GM21381 (cell line): Measurements from ENCODE around the gene CLEC20A.

Experiments used
- ATAC-seq: cut with Tn5 transposase; IDR thresholded peaks from one replicate; pipeline ENCODE4 v1.9.1; 2021; ENCODE audit warnings: mild to moderate bottlenecking, moderate library complexity; ENCODE audit not compliant: unreplicated experiment

The CLEC20A gene

GRCh38 chr1:178496410-178497135 is at the start of gene CLEC20A:
Gene CLEC20A (minus strand): TSS chr1:178496964. CDS start chr1:178496939, 25 bp downstream.
- no peak for ATAC-seq

- no peak for ATAC-seq
Observed at GRCh38 chr1:178544531-178544930, 47.8 kb upstream of the CLEC20A start.

DNA sequence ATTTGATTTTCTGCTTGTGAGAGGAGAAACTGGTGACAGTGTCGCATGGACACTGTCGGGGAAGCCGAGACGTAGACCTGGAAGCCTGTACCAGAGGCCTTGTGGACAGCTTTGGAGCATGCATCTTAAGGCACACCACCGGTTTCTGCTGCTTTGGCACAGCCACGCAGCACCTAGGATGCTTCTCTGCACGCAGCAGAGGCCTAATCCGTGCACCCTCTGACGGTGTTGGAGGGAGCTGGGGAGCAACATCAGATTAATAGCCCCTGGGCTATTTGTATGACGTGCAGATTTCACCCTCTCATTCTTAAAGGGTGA is 46.5 kb upstream of the CLEC20A start:
- ATAC-seq = peak; percentile 38

GRCh38 chr1:178542554-178543289 is 46.0 kb upstream of the CLEC20A start:
- peak; percentile 72 for ATAC-seq

- ATAC-seq = peak; percentile 49
Observed at GRCh38 chr1:178541829-178542553, 45.2 kb upstream of the CLEC20A start.

DNA sequence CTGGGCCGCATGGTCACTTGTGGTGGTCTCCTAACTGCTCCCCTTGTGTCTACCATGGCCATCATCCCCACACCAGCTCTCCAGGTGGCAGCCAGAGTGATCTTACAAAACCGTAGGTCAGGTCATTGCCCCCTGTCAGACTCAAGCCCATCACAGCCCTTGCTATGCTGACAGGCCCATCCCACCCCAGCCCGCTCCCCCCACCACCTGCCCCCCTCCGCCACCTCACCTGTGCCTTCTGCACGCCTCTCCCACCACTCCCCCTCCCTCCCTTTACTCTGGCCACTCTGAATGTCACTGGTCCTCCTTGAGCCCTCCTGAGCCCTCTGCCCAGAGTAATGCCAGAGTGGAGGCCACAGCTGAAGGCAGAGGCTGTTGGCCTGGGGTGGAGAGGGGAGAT is 44.6 kb upstream of the CLEC20A start:
- ATAC-seq = no peak

GRCh38 chr1:178540646-178541045 is 43.9 kb upstream of the CLEC20A start:
- ATAC-seq = no peak

DNA sequence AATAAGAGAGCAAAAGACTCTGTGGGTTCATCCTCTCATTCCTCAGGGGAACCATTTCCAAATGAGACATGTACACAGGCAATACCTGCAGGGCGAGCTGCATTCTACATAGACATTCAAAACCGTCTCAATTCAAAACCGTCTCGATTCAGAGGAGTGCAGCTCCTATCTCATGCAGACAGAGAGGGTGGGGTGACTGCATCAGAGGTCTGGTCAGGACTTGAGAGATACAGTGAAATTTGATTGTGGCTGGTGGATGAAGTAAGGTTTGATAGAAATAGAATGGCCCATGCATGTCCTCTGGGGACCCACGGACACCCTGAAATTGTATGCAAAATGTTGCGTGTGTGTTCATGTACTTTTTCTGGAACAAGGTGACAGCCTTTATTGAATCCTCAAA is 43.4 kb upstream of the CLEC20A start:
- no peak for ATAC-seq

DNA sequence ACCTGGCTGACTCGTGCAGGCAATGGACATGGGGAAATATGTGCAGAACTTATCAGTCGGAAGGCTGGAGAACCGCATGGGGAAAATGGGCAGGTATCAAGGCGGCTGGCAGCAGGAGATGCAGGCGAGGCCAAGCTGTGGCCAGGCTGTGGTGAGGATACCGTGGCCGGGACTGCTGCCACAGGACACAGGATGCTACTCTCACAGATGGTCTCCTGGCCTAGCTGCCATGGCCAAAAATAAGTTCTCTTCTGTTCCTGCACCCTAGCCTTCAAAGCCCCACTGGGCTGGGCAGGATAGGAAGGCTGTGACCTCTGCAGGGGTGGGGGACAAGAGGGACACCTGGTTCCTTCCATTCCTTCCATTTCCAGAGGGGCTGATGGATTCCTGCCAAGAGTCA is 42.5 kb upstream of the CLEC20A start:
- ATAC-seq = no peak

GRCh38 chr1:178538192-178538916 is 41.6 kb upstream of the CLEC20A start:
- ATAC-seq = no peak

DNA sequence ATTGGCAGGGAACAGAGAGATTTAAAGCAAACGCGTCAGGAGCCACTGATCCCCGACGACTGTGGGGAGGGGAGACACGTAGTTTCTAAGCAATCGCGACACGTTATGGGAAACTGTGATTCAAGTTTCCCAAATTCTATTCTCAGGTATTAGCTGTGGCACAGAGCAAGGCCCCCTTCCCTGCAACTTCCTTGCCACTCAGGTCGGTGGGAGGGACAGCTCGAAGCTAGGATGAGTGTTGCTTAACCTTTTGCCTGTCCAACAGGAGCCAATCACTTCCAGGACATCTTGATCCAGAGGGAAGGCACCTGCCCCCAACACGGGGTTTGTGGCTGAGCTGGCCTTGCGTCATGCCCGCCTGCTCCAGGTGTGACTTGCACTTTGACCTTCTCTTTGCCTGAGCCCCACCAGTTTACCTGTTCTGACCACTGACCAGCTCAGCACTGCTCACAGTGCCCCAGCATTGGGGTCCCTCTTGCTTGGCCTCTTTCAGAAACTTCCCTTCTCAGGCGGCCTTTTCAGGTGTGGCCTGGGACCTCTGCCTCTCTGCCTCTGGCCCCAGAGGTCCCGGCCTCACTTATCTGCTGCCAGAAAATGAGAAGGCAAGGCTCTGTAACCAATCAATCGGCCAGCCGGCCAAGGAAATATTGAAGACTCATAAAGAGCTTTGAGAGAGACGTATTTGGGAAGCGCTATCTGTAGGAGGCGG is 40.8 kb upstream of the CLEC20A start:
- no peak for ATAC-seq

DNA sequence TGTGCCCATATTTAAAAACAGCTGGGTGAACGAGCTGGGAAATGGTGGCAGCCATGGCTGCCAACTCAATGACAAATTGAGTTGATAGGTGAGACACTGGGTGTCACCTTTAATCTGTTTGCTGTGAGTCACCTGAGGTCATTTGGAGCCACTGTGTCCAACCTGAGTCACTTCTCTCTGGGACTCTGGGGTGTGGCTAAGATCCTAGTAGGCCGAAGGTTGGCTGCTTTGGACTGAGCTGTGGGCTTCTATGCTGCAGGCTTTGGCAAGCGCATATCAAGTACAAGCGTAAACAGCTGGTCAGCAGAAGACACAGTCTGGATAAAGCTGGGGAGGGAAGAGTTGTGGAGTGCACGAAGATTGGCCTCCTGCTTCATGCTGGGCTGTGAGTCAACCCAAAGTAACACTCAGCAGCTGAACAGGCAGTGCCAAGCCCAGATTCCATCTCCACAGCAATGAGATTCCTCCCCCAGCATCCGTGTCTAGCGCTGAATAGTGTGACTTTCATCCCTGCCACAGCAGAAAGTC is 40.1 kb upstream of the CLEC20A start:
- ATAC-seq = no peak

- no peak for ATAC-seq
Observed at GRCh38 chr1:178536329-178536728, 39.6 kb upstream of the CLEC20A start.

DNA sequence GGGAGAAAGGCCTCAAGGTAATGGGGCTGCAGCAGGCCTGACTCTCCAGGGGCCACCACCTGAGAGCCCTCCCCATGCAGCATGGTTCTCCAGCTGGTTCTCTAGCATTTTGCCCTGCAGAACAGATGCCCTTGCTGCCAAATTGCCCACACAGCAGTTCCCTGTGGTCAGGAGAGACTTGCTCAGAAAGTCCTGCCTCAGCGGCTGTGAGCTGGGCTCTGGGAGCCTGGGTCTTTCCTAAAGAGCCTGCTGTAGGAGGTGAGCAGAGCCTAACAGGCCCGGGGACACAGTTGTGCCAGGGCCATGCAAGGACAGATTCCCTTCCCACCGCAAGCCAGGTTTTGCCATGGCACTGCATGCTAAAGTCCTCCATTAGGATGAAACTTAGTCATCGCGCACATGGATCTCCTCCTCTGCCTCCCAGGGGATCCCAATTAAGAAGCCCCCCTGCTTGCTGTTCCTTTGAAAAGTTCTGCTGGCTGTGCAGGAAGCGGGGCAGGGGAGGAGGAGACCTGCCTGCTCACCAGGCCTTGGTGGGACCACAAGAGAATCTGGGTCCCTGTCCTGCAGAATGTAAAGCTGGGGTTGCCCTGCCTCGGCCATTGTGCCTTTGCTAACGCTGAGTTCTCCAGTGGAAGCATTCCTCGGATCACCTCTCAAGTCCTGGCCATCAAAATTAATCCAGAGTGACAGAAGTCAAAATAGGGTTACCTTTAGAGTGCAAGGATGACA is 37.5 kb upstream of the CLEC20A start:
- no peak for ATAC-seq

DNA sequence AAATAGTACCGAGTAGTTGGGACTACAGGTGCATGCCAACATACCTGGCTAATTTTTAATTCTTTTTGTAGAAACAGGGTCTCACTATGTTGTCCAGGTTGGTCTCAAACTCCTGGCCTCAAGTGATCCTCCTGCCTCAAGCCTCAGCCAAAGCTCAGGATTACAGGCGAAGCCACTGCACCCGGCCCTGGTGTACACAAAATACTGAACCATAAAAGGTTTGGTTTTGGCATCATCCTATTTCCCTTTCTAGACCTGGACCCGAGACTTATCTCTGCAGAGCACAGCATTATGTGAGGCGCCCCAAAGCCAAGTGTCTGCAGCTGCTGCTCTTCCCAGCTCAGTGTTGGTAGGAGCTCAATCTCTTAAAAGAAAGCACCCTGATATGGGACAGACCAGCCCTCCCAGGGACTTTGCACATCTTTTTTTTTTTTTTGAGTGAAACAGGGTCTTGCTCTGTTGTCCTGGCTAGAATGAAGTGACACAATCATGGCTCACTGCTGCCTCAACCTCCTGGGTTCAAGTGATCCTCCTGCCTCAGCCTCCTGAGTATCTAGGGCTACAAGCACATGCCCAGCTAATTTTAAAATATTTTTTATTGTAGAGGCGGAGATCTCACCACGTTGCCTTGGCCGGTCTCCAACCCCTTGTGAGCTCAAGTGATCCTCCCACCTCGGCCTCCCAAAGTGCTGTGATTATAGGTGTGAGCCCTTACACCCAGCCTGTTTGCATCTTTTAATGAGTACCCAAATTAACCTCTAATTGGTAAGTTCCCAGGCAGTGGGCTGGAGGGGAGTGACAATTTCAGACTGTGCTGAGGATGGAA is 36.6 kb upstream of the CLEC20A start:
- ATAC-seq = no peak

- peak; percentile 73 for ATAC-seq
Observed at GRCh38 chr1:178532392-178532791, 35.6 kb upstream of the CLEC20A start.

- peak; percentile 8 for ATAC-seq
Observed at GRCh38 chr1:178531887-178532286, 35.1 kb upstream of the CLEC20A start.

- ATAC-seq = no peak
Observed at GRCh38 chr1:178530502-178530901, 33.7 kb upstream of the CLEC20A start.

- no peak for ATAC-seq
Observed at GRCh38 chr1:178530037-178530402, 33.3 kb upstream of the CLEC20A start.
